ENCODE measurements around the gene TC2N. TPM values are rescaled to one million over a fixed set of nuclear protein-coding genes. Genes with fewer than 3 reads are reported as not detected.

TC2N gene
- total and polyA plus RNA-seq, 2 of the 4 experiments (the other 2 are of a cell fraction), result 0.03 to 0.18 TPM

GRCh38 chr14:91890291-91890749 is 23.0 kb upstream of the TC2N start:
- Histone ChIP-seq H3K27me3 (ENCODE audit: control insufficient read depth, insufficient read depth, low read length) (no peaks in the 10 kb centered on the region), H2AFZ (replicated peaks; ENCODE audit: low read length, poor library complexity) (no peak overlapping the region), H4K8ac (ENCODE audit: low read depth in 2 of 2, low read length in 2 of 2) (no peak overlapping the region), H3K4me1 (ENCODE audit: control insufficient read depth, insufficient read depth, low read length) (peaks cover 2% of the 10 kb centered on the region; the same call in 1 of the 2 replicates), H3K27ac (ENCODE audit: insufficient read depth, low read length) (no peak overlapping the region), H3K14ac (replicated peaks; ENCODE audit: low read depth, low read length) (no peak overlapping the region), H3K4me3 (ENCODE audit: insufficient read depth, low read depth, low read length) (no peak overlapping the region), H3K4ac (ENCODE audit: low read depth, low read length) (no peak overlapping the region), H2AK9ac (replicated peaks; ENCODE audit: low read depth, low read length, poor library complexity) (no peak overlapping the region), H3K23ac (ENCODE audit: low read depth, low read length) (no peak overlapping the region), H3K56ac (ENCODE audit: extremely low read depth, insufficient read depth, low read length) (no peak overlapping the region), H3K4me2 (ENCODE audit: low read depth, low read length) (no peak overlapping the region), H3K18ac (ENCODE audit: low read depth, low read length) (no peak overlapping the region), H4K91ac (ENCODE audit: insufficient read depth, low read depth, low read length) (no peak overlapping the region), H2BK20ac (ENCODE audit: low read depth, low read length) (no peak overlapping the region), H4K20me1 (ENCODE audit: insufficient read depth, low read length) (peaks cover 12% of the 10 kb centered on the region; the same call in 1 of the 2 replicates), H3K79me1 (ENCODE audit: low read depth in 1 of 2, low read length in 2 of 2) (peaks cover 0 to 2% of the 10 kb centered on the region in 2 experiments; a peak in 2 of 4 replicates), H4K5ac (ENCODE audit: low read depth, low read length) (no peak overlapping the region), H2BK120ac (ENCODE audit: low read depth, low read length) (no peak overlapping the region), H2BK5ac (ENCODE audit: low read depth, low read length, poor library complexity, severe bottlenecking) (no peak overlapping the region), H2BK15ac (ENCODE audit: low read depth, low read length) (no peak overlapping the region), H3K9me3 (ENCODE audit: control insufficient read depth, insufficient read depth, low read length) (no peaks in the 10 kb centered on the region), H3K9me1 (ENCODE audit: insufficient read depth, low read length) (peaks cover 4% of the 10 kb centered on the region; the same call in 1 of the 2 replicates), H2AK5ac (ENCODE audit: low read depth, low read length) (no peak overlapping the region), H3K9ac (ENCODE audit: low read depth, low read length) (no peak overlapping the region), H3K36me3 (ENCODE audit: control insufficient read depth, insufficient read depth, low read length) (peaks cover 49% of the 10 kb centered on the region)
- TF ChIP-seq RFX5 (IDR thresholded peaks at IDR 0.05; ENCODE audit: low read depth, low read length), result no peak
- TF ChIP-seq FOS (IDR thresholded peaks at IDR 0.05; ENCODE audit: low read depth, low read length), result no peak
- TF ChIP-seq POLR2A (IDR thresholded peaks at IDR 0.05; ENCODE audit: low read depth, low read length), result no peak
- POLR2A ChIA-PET (ENCODE audit: unreplicated experiment), result no interaction called here
- WGBS, 2 experiments (ENCODE audit: extremely low coverage in 2 of 2, insufficient read length in 1 of 2), result no CpG with 5 or more reads among the region's 5 CpGs
- dilution Hi-C loops (cut with HindIII; ENCODE audit: low sequenced_read_pairs, unreplicated experiment) (no loop called here), intact Hi-C loops (cut with micrococcal nuclease) (no loop called here), in situ Hi-C loops (cut with MboI; ENCODE audit: low sequenced_read_pairs) (no loop called here)
- BruUV-seq (replicated peaks), result no TSS peak
- ATAC-seq (ENCODE audit: low read depth), result no peak
- DNase-seq, result no peak
- CTCF ChIA-PET, result no interaction called here
